Neural progenitor cell (in vitro differentiated cells): ENCODE data around the gene CAMSAP1.

ENCODE experiments used
- CTCF ChIP-seq: fragments of 200-600 bp; sonication (generic); IDR thresholded peaks from 2 replicates; pipeline ENCODE4 v1.5.1; 2017; ENCODE audit warnings: antibody characterized with exemption, mild to moderate bottlenecking
- EZH2 ChIP-seq: fragments of 200-600 bp; sonication (generic); IDR thresholded peaks from 2 replicates; pipeline ENCODE4 v1.6.1; 2017; ENCODE audit warnings: antibody characterized with exemption, mild to moderate bottlenecking, moderate library complexity
- EZH2phosphoT487 ChIP-seq: fragments of 200-600 bp; sonication (generic); IDR thresholded peaks from 2 replicates; pipeline ENCODE4 v1.6.1; 2017; ENCODE audit warnings: antibody characterized with exemption

- TF ChIP-seq CTCF, result no peak
- no peak for TF ChIP-seq EZH2
- TF ChIP-seq EZH2phosphoT487, result no peak
Measured at GRCh38 chr9:135773530-135774238, 133.7 kb downstream of the CAMSAP1 start.
